ENCODE results near the gene DGKB.

DGKB gene

GRCh38 chr7:14294637-14295036 lies 607.9 kb downstream of the DGKB start:
- no peak for DNase-seq
- no peaks in the 10 kb centered on the region for H3K36me3 ChIP-seq (replicated peaks; ENCODE audit: insufficient read depth, low read length)
- H3K4me1 ChIP-seq (ENCODE audit: low read length): no peaks in the 10 kb centered on the region
- no peak overlapping the region for H2AFZ ChIP-seq (ENCODE audit: low read length)
- no peak overlapping the region for H3K27ac ChIP-seq (ENCODE audit: low read length)
- no peak overlapping the region for H3K9ac ChIP-seq (ENCODE audit: low read length)
- TF ChIP-seq EZH2 (optimal IDR thresholded peaks at IDR 0.05; ENCODE audit: low read depth, low read length) (no peak), CTCF (IDR thresholded peaks at IDR 0.05; ENCODE audit: low read length) (no peak), EZH2phosphoT487 (IDR thresholded peaks at IDR 0.05; ENCODE audit: low read length) (no peak)
- H3K9me2 ChIP-seq (replicated peaks; ENCODE audit: insufficient read depth, low read length): no peaks in the 10 kb centered on the region
- no peaks in the 10 kb centered on the region for H4K20me1 ChIP-seq (ENCODE audit: insufficient read depth, low read length)
- no peaks in the 10 kb centered on the region for H3K27me3 ChIP-seq (replicated peaks; ENCODE audit: insufficient read depth, low read length)
- H3K4me2 ChIP-seq (ENCODE audit: low read depth, low read length): no peak overlapping the region
- H3K79me2 ChIP-seq (ENCODE audit: low read length): no peaks in the 10 kb centered on the region
- H3F3A ChIP-seq (ENCODE audit: insufficient read depth, low read length): no peaks in the 10 kb centered on the region
- no peak overlapping the region for H3K4me3 ChIP-seq (ENCODE audit: low read length)
- H3K9me3 ChIP-seq (replicated peaks; ENCODE audit: insufficient read depth, low read length): no peaks in the 10 kb centered on the region

DNA sequence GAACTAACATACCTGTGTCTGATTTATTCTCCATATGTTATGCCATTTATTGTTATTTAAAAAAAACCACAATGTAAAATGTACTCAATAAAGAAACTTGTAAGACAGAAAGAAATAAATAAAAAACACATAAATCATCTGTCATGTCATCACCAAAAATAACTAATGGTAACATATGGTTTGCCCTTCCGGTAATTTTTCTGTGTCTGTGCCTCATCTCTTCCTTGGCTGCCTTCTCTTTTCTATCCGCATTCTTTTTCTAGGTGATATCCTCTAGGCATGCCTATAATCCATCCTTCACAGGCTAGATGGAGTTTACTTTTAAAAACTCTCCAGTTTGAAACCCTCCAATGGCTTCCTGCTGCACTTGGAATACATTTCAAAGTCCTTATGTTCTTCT lies 609.1 kb downstream of the DGKB start:
- Histone ChIP-seq H3K9me3 (replicated peaks; ENCODE audit: insufficient read depth, low read length) (no peaks in the 10 kb centered on the region), H3K27me3 (replicated peaks; ENCODE audit: insufficient read depth, low read length) (no peaks in the 10 kb centered on the region), H4K20me1 (ENCODE audit: insufficient read depth, low read length) (no peaks in the 10 kb centered on the region), H3K79me2 (ENCODE audit: low read length) (no peaks in the 10 kb centered on the region), H2AFZ (ENCODE audit: low read length) (no peak overlapping the region), H3K4me2 (ENCODE audit: low read depth, low read length) (no peak overlapping the region), H3K27ac (ENCODE audit: low read length) (no peak overlapping the region), H3K9me2 (replicated peaks; ENCODE audit: insufficient read depth, low read length) (no peaks in the 10 kb centered on the region), H3K4me3 (ENCODE audit: low read length) (no peak overlapping the region), H3K36me3 (replicated peaks; ENCODE audit: insufficient read depth, low read length) (no peaks in the 10 kb centered on the region), H3F3A (ENCODE audit: insufficient read depth, low read length) (no peaks in the 10 kb centered on the region), H3K4me1 (ENCODE audit: low read length) (no peaks in the 10 kb centered on the region), H3K9ac (ENCODE audit: low read length) (no peak overlapping the region)
- TF ChIP-seq EZH2phosphoT487 (IDR thresholded peaks at IDR 0.05; ENCODE audit: low read length) (no peak), CTCF (IDR thresholded peaks at IDR 0.05; ENCODE audit: low read length) (no peak), EZH2 (optimal IDR thresholded peaks at IDR 0.05; ENCODE audit: low read depth, low read length) (no peak)
- DNase-seq: no peak

GRCh38 chr7:14292737-14293136 lies 609.8 kb downstream of the DGKB start:
- no peaks in the 10 kb centered on the region for H3K79me2 ChIP-seq (ENCODE audit: low read length)
- no peaks in the 10 kb centered on the region for H3K36me3 ChIP-seq (replicated peaks; ENCODE audit: insufficient read depth, low read length)
- H3K9me3 ChIP-seq (replicated peaks; ENCODE audit: insufficient read depth, low read length): no peaks in the 10 kb centered on the region
- H3K9ac ChIP-seq (ENCODE audit: low read length): no peak overlapping the region
- H3K4me2 ChIP-seq (ENCODE audit: low read depth, low read length): no peak overlapping the region
- TF ChIP-seq CTCF (IDR thresholded peaks at IDR 0.05; ENCODE audit: low read length): no peak
- TF ChIP-seq EZH2phosphoT487 (IDR thresholded peaks at IDR 0.05; ENCODE audit: low read length): no peak
- no peak for TF ChIP-seq EZH2 (optimal IDR thresholded peaks at IDR 0.05; ENCODE audit: low read depth, low read length)
- no peaks in the 10 kb centered on the region for H4K20me1 ChIP-seq (ENCODE audit: insufficient read depth, low read length)
- H3K27me3 ChIP-seq (replicated peaks; ENCODE audit: insufficient read depth, low read length): no peaks in the 10 kb centered on the region
- no peak overlapping the region for H3K4me3 ChIP-seq (ENCODE audit: low read length)
- H3K4me1 ChIP-seq (ENCODE audit: low read length): no peaks in the 10 kb centered on the region
- no peaks in the 10 kb centered on the region for H3F3A ChIP-seq (ENCODE audit: insufficient read depth, low read length)
- H3K27ac ChIP-seq (ENCODE audit: low read length): no peak overlapping the region
- H2AFZ ChIP-seq (ENCODE audit: low read length): no peak overlapping the region
- H3K9me2 ChIP-seq (replicated peaks; ENCODE audit: insufficient read depth, low read length): no peaks in the 10 kb centered on the region
- no peak for DNase-seq

All from MM.1S (cell line).